Keratinocyte (primary cell): ENCODE data around the gene CUL4A.

Experiments
- EZH2 ChIP-seq: IDR thresholded peaks from one replicate; pipeline ENCODE4 v1.6.1; 2012; ENCODE audit warnings: inconsistent platforms, mild to moderate bottlenecking, low read length, moderate library complexity
- TF ChIP-seq, protein P1 (sequence below), 3 experiments: IDR thresholded peaks in 1 of 3; conservative IDR thresholded peaks in 1 of 3; optimal IDR thresholded peaks in 1 of 3; 2 replicates in 2 of 3; 3 replicates in 1 of 3; pipeline versions ENCODE3 to v1.5.1; 2011; ENCODE audit warnings: low read length in 3 of 3, mild to moderate bottlenecking in 3 of 3, moderate library complexity in 2 of 3, control low read depth in 1 of 3, inconsistent platforms in 1 of 3; ENCODE audit not compliant: insufficient read depth in 2 of 3; ENCODE audit errors: extremely low read depth in 1 of 3

DNA sequence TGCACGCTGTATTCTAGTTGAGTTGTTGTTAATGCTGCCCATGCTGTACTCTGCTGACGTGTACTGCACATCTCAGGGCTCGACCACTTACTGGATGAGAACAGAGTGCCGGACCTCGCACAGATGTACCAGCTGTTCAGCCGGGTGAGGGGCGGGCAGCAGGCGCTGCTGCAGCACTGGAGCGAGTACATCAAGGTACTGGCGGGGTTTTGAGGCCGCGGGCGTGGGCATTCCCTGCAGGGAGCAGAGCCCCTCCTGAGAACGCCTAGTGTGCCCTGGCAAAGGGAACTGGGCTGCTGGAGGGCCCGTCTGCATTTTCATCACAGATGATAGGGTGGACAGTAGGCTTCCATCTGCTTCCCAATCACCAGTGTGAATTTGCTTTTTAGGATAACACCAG is 29.9 kb downstream of the CUL4A start:
- TF ChIP-seq, protein P1, sequence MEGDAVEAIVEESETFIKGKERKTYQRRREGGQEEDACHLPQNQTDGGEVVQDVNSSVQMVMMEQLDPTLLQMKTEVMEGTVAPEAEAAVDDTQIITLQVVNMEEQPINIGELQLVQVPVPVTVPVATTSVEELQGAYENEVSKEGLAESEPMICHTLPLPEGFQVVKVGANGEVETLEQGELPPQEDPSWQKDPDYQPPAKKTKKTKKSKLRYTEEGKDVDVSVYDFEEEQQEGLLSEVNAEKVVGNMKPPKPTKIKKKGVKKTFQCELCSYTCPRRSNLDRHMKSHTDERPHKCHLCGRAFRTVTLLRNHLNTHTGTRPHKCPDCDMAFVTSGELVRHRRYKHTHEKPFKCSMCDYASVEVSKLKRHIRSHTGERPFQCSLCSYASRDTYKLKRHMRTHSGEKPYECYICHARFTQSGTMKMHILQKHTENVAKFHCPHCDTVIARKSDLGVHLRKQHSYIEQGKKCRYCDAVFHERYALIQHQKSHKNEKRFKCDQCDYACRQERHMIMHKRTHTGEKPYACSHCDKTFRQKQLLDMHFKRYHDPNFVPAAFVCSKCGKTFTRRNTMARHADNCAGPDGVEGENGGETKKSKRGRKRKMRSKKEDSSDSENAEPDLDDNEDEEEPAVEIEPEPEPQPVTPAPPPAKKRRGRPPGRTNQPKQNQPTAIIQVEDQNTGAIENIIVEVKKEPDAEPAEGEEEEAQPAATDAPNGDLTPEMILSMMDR (optimal IDR thresholded peaks at IDR 0.05 in 1 of 3, IDR thresholded peaks at IDR 0.05 in 1 of 3, conservative IDR thresholded peaks at IDR 0.05 in 1 of 3; ENCODE audit: extremely low read depth in 1 of 3, insufficient read depth in 2 of 3, low read length in 3 of 3) = no peak
- TF ChIP-seq EZH2 = no peak
